GM12878 (cell line): ENCODE measurements around the gene NPEPPS. TPM values are rescaled to one million over a fixed set of nuclear protein-coding genes. Genes with fewer than 3 reads are reported as not detected.

Experiments used
- ATAC-seq: fragments of 200-7000 bp; cut with Tn5 transposase; 3 replicates; pipeline ENCODE4 v1.9.1; 2020; ENCODE audit warnings: mild to moderate bottlenecking, moderate library complexity
- BruUV-seq: library from RNA; stranded (reverse); fragments of 400-500 nt; replicated peaks from 2 replicates; lab custom pipeline; 2021; lab: Mats Ljungman, UMichigan
- CTCF ChIA-PET: fragments of 300-600 bp; sonication (Branson Sonifier 250); formaldehyde crosslinking; extraction: SDS; loops from one replicate; lab custom pipeline; 2021; ENCODE audit warnings: inconsistent platforms; lab: Yijun Ruan, JAX
- POLR2A ChIA-PET: fragments of 350-600 bp; formaldehyde crosslinking; extraction: SDS; loops from one replicate; lab custom pipeline; 2021; ENCODE audit warnings: inconsistent platforms; lab: Charles Lee
- RAD21 ChIA-PET: fragments of 300-600 bp; sonication (Branson Sonifier 250); formaldehyde crosslinking; loops from one replicate; lab custom pipeline; 2023; ENCODE audit warnings: antibody characterized with exemption; ENCODE audit not compliant: unreplicated experiment; lab: Charles Lee
- SMC1A ChIA-PET: fragments of 300-600 bp; sonication (Branson Sonifier 250); formaldehyde crosslinking; loops from one replicate; lab custom pipeline; 2023; ENCODE audit not compliant: unreplicated experiment, uncharacterized antibody; lab: Charles Lee
- DNase-seq: peaks from one replicate; pipeline ENCODE4 v3.0.0-alpha.2; 2011; ENCODE audit warnings: low read depth, low spot score
- FAIRE-seq: peaks from 3 replicates; lab custom pipeline; 2011; peaks lifted over from hg19 to GRCh38; lab: Jason Lieb, UNC
- H2AFZ ChIP-seq: 2 replicates; pipeline ENCODE4 v1.6.0; 2011; ENCODE audit warnings: low read depth, low read length, control low read depth; ENCODE audit not compliant: control insufficient read depth
- H3K27ac ChIP-seq: 2 replicates; pipeline ENCODE4 v1.5.1; 2011; ENCODE audit warnings: control low read depth; ENCODE audit not compliant: control insufficient read depth, insufficient read depth
- H3K27me3 ChIP-seq, 2 experiments: replicated peaks in 1 of 2; 2 replicates each; pipeline versions ENCODE4 v1.6.0 to v1.6.1; 2011; ENCODE audit warnings: low read length in 1 of 2; ENCODE audit not compliant: control insufficient read depth in 2 of 2, insufficient read depth in 2 of 2
- H3K36me3 ChIP-seq, 2 experiments: 2 replicates each; pipeline ENCODE4 v1.5.1; 2011; ENCODE audit warnings: low read length in 1 of 2; ENCODE audit not compliant: control insufficient read depth in 2 of 2, insufficient read depth in 2 of 2
- H3K4me1 ChIP-seq: 2 replicates; pipeline ENCODE4 v1.6.1; 2011; ENCODE audit warnings: mild to moderate bottlenecking, low read length, moderate library complexity, mixed read lengths; ENCODE audit not compliant: control insufficient read depth, insufficient read depth
- H3K4me2 ChIP-seq: 2 replicates; pipeline ENCODE4 v1.6.0; 2011; ENCODE audit warnings: control low read depth; ENCODE audit not compliant: control insufficient read depth, insufficient read depth
- H3K4me3 ChIP-seq: fragments of 200-600 bp; sonication (generic); 2 replicates; pipeline ENCODE4 v1.5.1; 2016
- H3K79me2 ChIP-seq: 2 replicates; pipeline ENCODE4 v1.6.0; 2011; ENCODE audit warnings: low read length; ENCODE audit not compliant: control insufficient read depth, insufficient read depth
- H3K9ac ChIP-seq: 2 replicates; pipeline ENCODE4 v1.8.0; 2011; ENCODE audit warnings: low read length, control low read depth, mixed read lengths; ENCODE audit not compliant: control insufficient read depth, insufficient read depth
- H3K9me3 ChIP-seq: replicated peaks from 3 replicates; pipeline ENCODE4 v1.5.1; 2011; ENCODE audit warnings: mild to moderate bottlenecking, low read length; ENCODE audit not compliant: control insufficient read depth, insufficient read depth
- H4K20me1 ChIP-seq: 2 replicates; pipeline ENCODE4 v1.6.0; 2011; ENCODE audit not compliant: control insufficient read depth, insufficient read depth
- BCL3 ChIP-seq: IDR thresholded peaks from 2 replicates; pipeline ENCODE4 v1.6.1; 2011; ENCODE audit warnings: borderline replicate concordance, low read depth, mild to moderate bottlenecking, moderate library complexity, low read length; ENCODE audit not compliant: insufficient read depth, poor library complexity, severe bottlenecking
- CREM ChIP-seq: IDR thresholded peaks from 2 replicates; pipeline ENCODE4 v1.6.1; 2014; ENCODE audit warnings: antibody characterized with exemption, low read depth
- PAX8 ChIP-seq: fragments of 450-650 bp; IDR thresholded peaks from 2 replicates; pipeline ENCODE4 v1.6.1; 2017; ENCODE audit warnings: mild to moderate bottlenecking, moderate library complexity
- PKNOX1 ChIP-seq: fragments of 450-650 bp; IDR thresholded peaks from 2 replicates; pipeline ENCODE4 v1.6.1; 2016; ENCODE audit warnings: mild to moderate bottlenecking
- SP1 ChIP-seq: IDR thresholded peaks from one replicate; pipeline ENCODE4 v1.6.1; 2011; ENCODE audit warnings: low read depth, low read length
- ZBED1 ChIP-seq: IDR thresholded peaks from 2 replicates; pipeline ENCODE4 v1.6.1; 2016; ENCODE audit warnings: borderline replicate concordance
- ZNF274 ChIP-seq: IDR thresholded peaks from one replicate; pipeline ENCODE4 v1.8.0; 2011; ENCODE audit not compliant: insufficient read length, insufficient read depth
- WGBS: methylation state at CpG from one replicate; pipeline ENCODE4 v1.1.6; 2016; ENCODE audit warnings: low lambda C conversion rate; ENCODE audit not compliant: insufficient replicate concordance, insufficient coverage; ENCODE audit errors: missing lambda C conversion rate; 5-methylcytosine and 5-hydroxymethylcytosine counted together
- in situ Hi-C: fragments of 300-500 bp; cut with MboI; formaldehyde crosslinking; loops from 9 replicates; pipeline ENCODE4 v1.14.3; 2018; ENCODE audit warnings: mixed read lengths
- intact Hi-C: fragments of 100-400 bp; cut with micrococcal nuclease; formaldehyde crosslinking; loops from one replicate; pipeline ENCODE4 v1.14.2; 2022; ENCODE audit not compliant: unreplicated experiment
- polyA plus RNA-seq, 11 experiments: library from polyadenylated mRNA; depleted of rRNA in 4 of 11; unstranded in 6 of 11; stranded (reverse) in 5 of 11; fragments of >200 nt; fragmentation: Nextera tagmentation in 4 of 11; fragmentation: Illumina TruSeq in 1 of 11; extraction: Ambion mirVana in 4 of 11; extraction: Trizol in 1 of 11; gene quantifications; 1 replicate in 1 of 11; 2 replicates in 10 of 11; pipeline versions ENCODE4 v1.2.1 to v1.2.3, GENCODE V29; 2011 to 2016; ENCODE audit warnings: inconsistent platforms in 2 of 11, missing spikeins in 2 of 11, low read depth in 1 of 11
- total RNA-seq, 4 experiments: library from RNA; depleted of rRNA in 3 of 4; stranded (reverse); fragments of >200 nt in 3 of 4; fragmentation: Illumina TruSeq in 1 of 4; extraction: Trizol in 1 of 4; gene quantifications; 2 replicates each; pipeline versions ENCODE4 v1.2.1 to v1.2.3, GENCODE V29; 2013 to 2021

Gene NPEPPS
- total and polyA plus RNA-seq, 10 of the 15 experiments (the other 5 are each of a cell fraction or from before 2014, with no cell fraction given), result 25.8 to 214 (median 64.6) TPM

DNA sequence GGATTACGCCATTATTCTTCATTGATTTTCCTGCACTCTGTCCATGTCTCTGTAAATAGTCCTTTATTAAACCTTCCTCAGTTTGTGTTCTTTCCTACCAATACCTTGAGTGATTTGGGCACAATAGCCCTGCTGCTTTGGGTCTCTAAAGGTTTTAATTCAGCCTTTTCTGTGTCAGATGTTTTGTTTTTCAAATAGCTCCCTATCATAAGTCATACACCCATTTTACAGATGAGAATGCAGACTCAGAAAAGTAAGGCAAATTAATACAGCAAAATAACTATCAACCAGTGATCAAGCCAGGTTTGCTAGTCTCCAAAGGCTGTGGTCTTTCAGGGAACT lies 93.8 kb downstream of the NPEPPS start:
- H3K9me3 ChIP-seq, result no peaks in the 10 kb centered on the region
- ATAC-seq (no peak), DNase-seq (no peak), FAIRE-seq (no peak)
- no peaks in the 10 kb centered on the region for H3K79me2 ChIP-seq
- CTCF ChIA-PET, result interaction anchor here (1.0 to 4.4 kb wide), 3 partner anchors 8 to 39 kb away, joined by 3 to 21 read pairs (median 4); no protein-coding TSS in a partner anchor
- in situ Hi-C loops (no loop called here), intact Hi-C loops (no loop called here)
- RAD21 ChIA-PET, result no interaction called here
- no peak overlapping the region for H3K4me2 ChIP-seq
- H2AFZ ChIP-seq, result no peak overlapping the region
- no peaks in the 10 kb centered on the region for H3K4me1 ChIP-seq
- H3K9ac ChIP-seq, result no peak overlapping the region
- no peak overlapping the region for H3K4me3 ChIP-seq
- BruUV-seq, result no TSS peak
- SMC1A ChIA-PET, result interaction anchor here (1.4 to 1.9 kb wide), 2 partner anchors 9 to 23 kb away, joined by 6 to 9 read pairs; no protein-coding TSS in a partner anchor
- WGBS, result 0% methylated on average over 1 of the region's 1 CpG
- H3K36me3 ChIP-seq, result peaks cover 0 to 19% of the 10 kb centered on the region in 2 experiments; a peak in 3 of 4 replicates
- TF ChIP-seq ZBED1, result 0 out of 2 replicates have a peak, but pooled peaks have one; percentile 24
- TF ChIP-seq PAX8, result no peak
- TF ChIP-seq ZNF274, result no peak
- TF ChIP-seq, all 136 proteins: peak for 1
- H3K27ac ChIP-seq, result no peak overlapping the region
- POLR2A ChIA-PET, result interaction anchor here (0.7 kb wide), 1 partner anchor 60 kb away, joined by 7 read pairs; no protein-coding TSS in a partner anchor
- no peaks in the 10 kb centered on the region for H4K20me1 ChIP-seq
- H3K27me3 ChIP-seq, result no peaks in the 10 kb centered on the region

- POLR2A ChIA-PET, result no interaction called here
- H3K27me3 ChIP-seq, result no peaks in the 10 kb centered on the region
- H2AFZ ChIP-seq, result no peak overlapping the region
- no TSS peak for BruUV-seq
- H3K36me3 ChIP-seq, result peaks cover 0 to 11% of the 10 kb centered on the region in 2 experiments; a peak in 1 of 4 replicates
- no peak for DNase-seq
- no peak for FAIRE-seq
- CTCF ChIA-PET, result interaction anchor here (1.0 to 1.5 kb wide), 2 partner anchors 9 to 36 kb away, joined by 3 to 4 read pairs; no protein-coding TSS in a partner anchor
- intact Hi-C loops (no loop called here), in situ Hi-C loops (no loop called here)
- H4K20me1 ChIP-seq, result no peaks in the 10 kb centered on the region
- TF ChIP-seq BCL3 (peak; percentile 76), CREM (no peak), PKNOX1 (no peak), SP1 (no peak)
- H3K4me2 ChIP-seq, result no peak overlapping the region
- no peak for ATAC-seq
- SMC1A ChIA-PET, result no interaction called here
- no peak overlapping the region for H3K9ac ChIP-seq
- no peak overlapping the region for H3K4me3 ChIP-seq
- no peak overlapping the region for H3K27ac ChIP-seq
- over 99% methylated on average over 8 of the region's 8 CpGs for WGBS
- H3K79me2 ChIP-seq, result no peaks in the 10 kb centered on the region
- no peaks in the 10 kb centered on the region for H3K9me3 ChIP-seq
- RAD21 ChIA-PET, result no interaction called here
- no peaks in the 10 kb centered on the region for H3K4me1 ChIP-seq
Observed at GRCh38 chr17:47628014-47628566, 97.2 kb downstream of the NPEPPS start.
